T-helper 2 cell treated with Interferon-gamma antibody and Interleukin-4, amounts not matched to agents 5 μg/mL and 100 μg/mL, for 36 hours (primary cell): ENCODE results near the gene PEX26.
"Not testable (repeated sequence)": the region's sequence is repeated elsewhere in the genome, so short reads cannot be mapped to it uniquely, and the experiment has no call there.

Experiments used
- DNase-seq: peaks from one replicate; pipeline ENCODE4 v3.0.0; 2021; ENCODE audit warnings: low spot score
- H3K27ac Mint-ChIP-seq: one replicate; pipeline ENCODE4 v1.8.0; 2021; ENCODE audit warnings: mild to moderate bottlenecking, mixed read lengths
- H3K27me3 Mint-ChIP-seq: one replicate; pipeline ENCODE4 v1.8.0; 2021; ENCODE audit warnings: low read depth, mixed read lengths
- H3K36me3 Mint-ChIP-seq: one replicate; pipeline ENCODE4 v1.8.0; 2021; ENCODE audit warnings: low read depth, mixed read lengths
- H3K4me1 Mint-ChIP-seq: one replicate; pipeline ENCODE4 v1.8.0; 2021; ENCODE audit warnings: low read depth, mixed read lengths
- H3K4me3 Mint-ChIP-seq: one replicate; pipeline ENCODE4 v1.8.0; 2022; ENCODE audit warnings: mild to moderate bottlenecking, moderate library complexity, mixed read lengths
- H3K9me3 Mint-ChIP-seq: one replicate; pipeline ENCODE4 v1.8.0; 2021; ENCODE audit warnings: mixed read lengths

Gene PEX26

DNA sequence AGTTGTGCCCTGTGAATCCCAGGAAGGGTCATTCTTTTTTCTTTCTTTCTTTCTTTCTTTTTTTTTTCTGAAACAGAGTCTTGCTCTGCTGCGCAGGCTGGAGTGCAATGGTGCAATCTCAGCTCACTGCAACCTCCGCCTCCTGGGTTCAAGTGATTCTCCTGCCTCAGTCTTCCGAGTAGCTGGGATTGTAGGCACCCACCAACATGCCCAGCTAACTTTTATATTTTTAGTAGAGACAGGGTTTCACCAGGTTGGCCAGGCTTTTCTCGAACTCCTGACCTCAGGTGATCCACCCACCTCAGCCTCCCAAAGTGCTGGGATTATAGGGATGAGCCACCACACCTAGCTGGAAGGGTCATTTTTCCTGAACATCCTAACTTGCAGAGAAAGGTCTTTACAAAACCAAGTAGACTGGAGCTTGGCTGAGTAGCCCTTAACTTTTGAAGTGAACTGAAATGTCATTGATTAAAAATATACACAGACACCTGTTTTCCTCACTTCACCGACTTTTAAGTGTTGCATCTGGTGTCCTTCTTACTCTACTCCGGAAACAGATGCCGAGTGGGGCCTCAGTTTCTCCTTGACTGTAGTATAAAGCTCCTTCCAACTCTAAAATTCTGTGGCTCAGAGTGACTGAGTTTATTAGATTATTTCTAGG lies 6.4 kb upstream of the PEX26 start:
- not testable (repeated sequence) for H3K27ac Mint-ChIP-seq, H3K36me3 Mint-ChIP-seq, H3K4me3 Mint-ChIP-seq, H3K9me3 Mint-ChIP-seq, DNase-seq, H3K4me1 Mint-ChIP-seq
- peaks cover 26% of the 10 kb centered on the region for H3K27me3 Mint-ChIP-seq

DNA sequence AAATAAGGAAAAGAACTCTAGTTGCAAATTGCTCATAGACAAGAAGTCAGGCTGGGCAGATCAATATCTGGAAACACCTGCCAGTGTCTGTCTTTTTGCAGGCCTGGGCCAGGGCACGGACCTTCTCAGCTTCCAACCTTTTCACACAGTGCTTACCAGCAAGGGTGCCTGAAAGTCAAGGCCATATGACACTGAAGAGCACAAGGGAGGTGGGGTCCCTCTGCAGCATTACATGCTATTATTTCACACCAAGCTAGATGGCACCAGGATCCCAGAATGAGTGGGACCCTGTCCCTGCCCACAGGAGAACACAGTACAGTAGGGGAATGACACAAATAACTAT lies 5.9 kb upstream of the PEX26 start:
- H3K4me3 Mint-ChIP-seq, result no peak overlapping the region
- no peak for DNase-seq
- H3K36me3 Mint-ChIP-seq, result no peaks in the 10 kb centered on the region
- H3K9me3 Mint-ChIP-seq, result no peaks in the 10 kb centered on the region
- peaks cover 10% of the 10 kb centered on the region for H3K4me1 Mint-ChIP-seq
- H3K27ac Mint-ChIP-seq, result no peak overlapping the region
- peaks cover 23% of the 10 kb centered on the region for H3K27me3 Mint-ChIP-seq

DNA sequence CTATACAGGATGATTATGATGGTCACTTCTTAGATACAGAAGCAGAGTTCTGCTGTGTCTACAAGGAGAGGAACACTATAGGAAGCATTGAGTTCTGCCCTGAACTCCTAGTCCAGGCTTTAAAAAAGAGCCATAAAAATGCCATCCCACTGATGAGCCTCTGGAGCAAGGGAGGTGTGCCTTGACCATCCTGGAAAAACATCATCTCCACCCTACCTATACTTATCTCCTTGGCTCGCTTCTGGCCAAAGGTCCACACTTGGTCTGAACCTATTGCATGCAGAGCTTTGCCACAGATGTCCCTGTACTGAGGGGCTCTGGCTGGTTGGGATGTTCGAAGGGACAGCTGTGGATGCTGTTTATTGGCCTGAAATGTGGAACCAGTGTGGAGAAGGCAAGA lies 4.3 kb upstream of the PEX26 start:
- no peaks in the 10 kb centered on the region for H3K9me3 Mint-ChIP-seq
- peaks cover under 1% of the 10 kb centered on the region for H3K36me3 Mint-ChIP-seq
- H3K27me3 Mint-ChIP-seq, result peaks cover 11% of the 10 kb centered on the region
- H3K4me3 Mint-ChIP-seq, result no peak overlapping the region
- no peak overlapping the region for H3K27ac Mint-ChIP-seq
- DNase-seq, result no peak
- H3K4me1 Mint-ChIP-seq, result peaks cover 12% of the 10 kb centered on the region

DNA sequence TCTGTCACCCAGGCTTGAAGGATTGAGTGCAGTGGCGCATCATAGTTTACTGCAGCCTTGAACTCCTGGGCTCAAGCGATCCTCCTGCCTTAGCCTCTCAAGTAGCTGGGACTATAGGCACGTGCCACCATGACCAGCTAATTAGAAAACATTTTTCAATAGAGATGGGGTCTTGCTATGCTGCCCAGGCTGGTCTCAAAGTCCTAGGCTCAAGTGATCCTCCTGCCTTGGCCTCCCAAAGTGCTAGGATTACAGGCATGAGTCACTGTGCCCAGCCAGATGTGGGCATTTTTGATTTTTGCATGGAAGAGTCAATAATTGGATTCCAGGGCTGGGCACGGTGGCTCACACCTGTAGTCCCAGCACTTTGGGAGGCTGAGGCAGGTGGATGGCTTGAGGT lies 3.9 kb upstream of the PEX26 start:
- H3K4me1 Mint-ChIP-seq, result peaks cover 15% of the 10 kb centered on the region
- not testable (repeated sequence) for H3K27me3 Mint-ChIP-seq, H3K36me3 Mint-ChIP-seq, H3K4me3 Mint-ChIP-seq, H3K27ac Mint-ChIP-seq, H3K9me3 Mint-ChIP-seq, DNase-seq

DNA sequence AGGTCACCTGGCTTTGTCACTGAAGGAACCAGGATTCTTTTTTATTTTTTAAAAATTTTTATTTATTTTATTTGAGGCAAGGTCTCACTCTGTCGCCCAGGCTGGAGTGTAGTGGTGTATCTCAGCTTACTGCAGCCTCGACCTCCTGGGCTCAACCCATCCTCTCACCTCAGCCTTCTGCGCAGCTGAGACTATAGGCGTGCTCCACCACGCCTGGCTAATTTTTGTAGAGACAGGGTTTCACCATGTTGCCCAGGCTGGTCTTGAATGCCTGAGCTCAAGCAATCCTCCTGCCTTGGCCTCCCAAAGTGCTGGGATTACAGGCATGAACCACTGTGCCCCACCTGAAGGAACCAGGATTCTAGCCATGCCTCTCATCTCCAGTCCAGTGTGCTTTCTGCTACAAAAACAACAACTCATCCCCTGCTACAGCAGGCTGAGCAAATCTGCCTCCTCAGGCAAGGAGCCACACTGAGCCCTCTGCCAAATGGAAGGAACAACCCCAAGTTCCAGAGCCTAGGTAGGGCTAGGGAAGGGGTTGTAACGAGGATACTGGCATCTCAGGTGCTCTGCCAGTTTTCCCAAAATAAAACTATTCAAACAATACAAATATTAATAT lies 2.6 kb upstream of the PEX26 start:
- H3K27ac Mint-ChIP-seq, result no peak overlapping the region

DNA sequence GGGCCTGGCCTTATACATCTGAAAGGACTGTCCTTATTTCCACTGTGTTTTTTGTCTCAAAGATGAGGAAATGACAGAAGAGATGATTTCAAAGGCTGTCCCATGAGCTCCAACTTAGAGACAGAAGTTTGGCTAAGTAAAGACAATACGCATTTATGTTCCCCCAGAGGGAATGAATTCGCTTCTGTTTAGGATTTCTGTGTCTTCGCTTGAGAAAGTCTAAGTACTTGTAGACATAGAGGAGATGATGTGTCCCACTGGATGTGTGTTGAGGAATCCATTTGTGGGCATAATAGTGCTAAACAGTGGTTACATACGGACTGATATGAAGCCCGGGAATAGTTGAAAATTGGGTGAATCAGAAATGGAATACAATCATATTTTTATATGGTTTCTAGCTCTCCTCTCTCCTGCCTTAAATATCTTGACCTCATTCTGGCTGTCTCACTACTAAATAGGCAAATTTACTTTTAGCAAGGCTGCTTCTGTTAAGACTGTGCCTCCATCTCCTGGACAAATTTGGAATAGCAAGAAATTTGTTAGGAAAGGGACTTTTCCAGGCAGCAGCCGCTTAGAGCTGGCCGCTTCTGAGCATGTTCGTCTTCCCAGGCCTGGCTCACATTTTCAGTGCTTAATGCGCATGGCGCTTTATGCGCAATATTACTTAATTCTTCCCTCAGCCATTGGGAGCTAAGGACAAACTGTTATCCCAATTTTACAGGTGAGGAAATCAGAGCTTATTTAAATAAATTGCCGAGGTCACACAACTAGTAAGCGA lies 1.9 kb upstream of the PEX26 start:
- DNase-seq, result peak; percentile 31
- Mint-ChIP-seq H3K27ac (peak overlapping the region; percentile 2), H3K4me3 (peak overlapping the region; percentile 90)

More for the DNA sequence above, 2.6 kb upstream of the PEX26 start:
- H3K36me3 Mint-ChIP-seq, result peaks cover 15% of the 10 kb centered on the region
- peaks cover 22% of the 10 kb centered on the region for H3K4me1 Mint-ChIP-seq
- H3K9me3 Mint-ChIP-seq, result no peaks in the 10 kb centered on the region
- H3K4me3 Mint-ChIP-seq, result no peak overlapping the region
- no peak for DNase-seq
- peaks cover 2% of the 10 kb centered on the region for H3K27me3 Mint-ChIP-seq

DNA sequence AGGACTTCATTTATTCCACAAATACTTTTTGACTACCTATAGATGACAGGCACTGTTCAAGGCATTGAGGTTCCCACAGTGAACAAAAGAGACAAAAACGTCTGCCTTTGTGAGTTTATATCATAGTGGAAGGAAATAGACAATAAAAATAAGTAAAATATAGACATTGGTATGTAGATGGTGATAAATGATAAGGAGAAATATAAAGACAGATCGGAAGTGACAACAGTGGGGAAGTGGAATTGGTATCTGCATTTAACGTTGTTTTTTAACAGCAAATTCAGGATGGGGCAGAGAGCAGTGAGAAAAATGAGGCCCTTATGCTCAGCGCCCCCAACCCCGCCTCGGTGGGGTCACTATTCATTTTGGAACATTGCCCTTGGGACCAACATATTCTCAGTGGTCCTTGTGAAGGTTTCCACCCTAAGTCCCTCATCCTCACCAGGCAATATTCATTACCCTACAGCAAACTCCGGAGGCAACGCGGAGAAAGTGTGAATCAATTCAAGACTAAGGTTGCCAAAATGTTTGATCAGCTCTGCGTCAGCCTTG lies 627 bp upstream of the PEX26 start:
- Mint-ChIP-seq H3K27ac (peak overlapping the region; percentile 96), H3K27me3 (no peaks in the 10 kb centered on the region), H3K4me3 (peak overlapping the region; percentile 90), H3K36me3 (peaks cover 32% of the 10 kb centered on the region), H3K9me3 (no peaks in the 10 kb centered on the region), H3K4me1 (peaks cover 27% of the 10 kb centered on the region)
- DNase-seq, result no peak

More for the DNA sequence above, 1.9 kb upstream of the PEX26 start:
- Mint-ChIP-seq H3K36me3 (peaks cover 21% of the 10 kb centered on the region), H3K9me3 (no peaks in the 10 kb centered on the region), H3K27me3 (no peaks in the 10 kb centered on the region), H3K4me1 (peaks cover 22% of the 10 kb centered on the region)

DNA sequence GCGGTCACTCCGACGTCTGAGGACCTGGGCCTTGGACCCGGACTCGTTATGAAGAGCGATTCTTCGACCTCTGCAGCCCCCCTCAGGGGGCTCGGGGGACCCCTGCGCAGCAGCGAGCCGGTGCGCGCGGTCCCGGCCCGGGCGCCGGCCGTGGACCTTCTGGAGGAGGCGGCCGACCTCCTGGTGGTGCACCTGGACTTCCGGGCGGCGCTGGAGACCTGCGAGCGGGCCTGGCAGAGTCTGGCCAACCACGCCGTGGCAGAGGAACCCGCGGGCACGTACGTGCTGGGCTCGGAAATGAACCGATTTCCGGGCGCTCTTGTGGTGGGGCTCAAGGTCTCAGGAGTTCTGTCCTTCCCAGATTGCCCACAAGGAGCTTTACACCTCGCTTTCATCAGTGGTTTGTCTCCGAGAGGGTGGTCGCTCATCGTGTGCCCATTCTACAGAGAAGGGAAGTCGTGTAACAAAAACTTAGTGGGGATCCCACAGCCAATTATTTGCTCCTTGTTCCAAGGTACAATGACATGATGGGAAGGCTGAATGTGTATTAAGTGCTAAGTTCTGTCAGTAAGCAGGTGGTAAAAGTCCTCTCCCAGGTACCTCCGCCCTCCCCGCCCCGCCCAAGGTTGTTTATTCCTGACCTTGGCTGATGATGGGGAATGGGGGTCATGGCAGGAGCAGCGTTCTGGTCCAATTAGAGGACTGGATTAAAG lies 695 bp downstream of the PEX26 start:
- Mint-ChIP-seq H3K36me3 (peaks cover 42% of the 10 kb centered on the region), H3K4me1 (peaks cover 31% of the 10 kb centered on the region)
- peak; percentile 41 for DNase-seq

DNA sequence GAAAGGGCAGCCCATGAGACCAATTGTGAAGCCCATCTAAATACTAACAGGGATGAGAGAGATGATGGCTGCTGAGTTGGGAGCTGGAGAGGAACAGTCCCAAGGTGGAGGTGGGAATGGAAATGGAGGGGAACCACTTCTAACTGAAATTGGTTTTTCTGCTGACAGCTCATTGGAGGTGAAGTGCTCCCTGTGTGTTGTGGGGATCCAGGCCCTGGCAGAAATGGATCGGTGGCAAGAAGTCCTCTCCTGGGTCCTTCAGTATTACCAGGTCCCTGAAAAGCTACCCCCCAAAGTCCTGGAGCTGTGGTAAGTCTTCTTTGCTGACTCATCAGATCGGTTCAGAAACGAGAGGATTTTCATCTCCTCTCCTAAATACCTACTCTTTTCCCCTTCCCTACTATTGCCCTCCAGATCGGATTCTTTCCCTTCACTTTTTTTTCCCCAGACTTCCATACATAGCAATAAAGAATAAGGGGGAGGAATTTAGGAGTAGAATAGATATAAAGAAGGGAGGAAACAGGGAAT lies 2.0 kb downstream of the PEX26 start:
- peaks cover 31% of the 10 kb centered on the region for H3K4me1 Mint-ChIP-seq
- DNase-seq, result no peak
- H3K27me3 Mint-ChIP-seq, result no peaks in the 10 kb centered on the region
- H3K9me3 Mint-ChIP-seq, result no peaks in the 10 kb centered on the region
- H3K27ac Mint-ChIP-seq, result peak overlapping the region; percentile 16
- peaks cover 47% of the 10 kb centered on the region for H3K36me3 Mint-ChIP-seq
- peak overlapping the region; percentile 90 for H3K4me3 Mint-ChIP-seq

More for the DNA sequence above, 695 bp downstream of the PEX26 start:
- peak overlapping the region; percentile 96 for H3K27ac Mint-ChIP-seq
- no peaks in the 10 kb centered on the region for H3K9me3 Mint-ChIP-seq
- H3K4me3 Mint-ChIP-seq, result peak overlapping the region; percentile 90
- no peaks in the 10 kb centered on the region for H3K27me3 Mint-ChIP-seq

DNA sequence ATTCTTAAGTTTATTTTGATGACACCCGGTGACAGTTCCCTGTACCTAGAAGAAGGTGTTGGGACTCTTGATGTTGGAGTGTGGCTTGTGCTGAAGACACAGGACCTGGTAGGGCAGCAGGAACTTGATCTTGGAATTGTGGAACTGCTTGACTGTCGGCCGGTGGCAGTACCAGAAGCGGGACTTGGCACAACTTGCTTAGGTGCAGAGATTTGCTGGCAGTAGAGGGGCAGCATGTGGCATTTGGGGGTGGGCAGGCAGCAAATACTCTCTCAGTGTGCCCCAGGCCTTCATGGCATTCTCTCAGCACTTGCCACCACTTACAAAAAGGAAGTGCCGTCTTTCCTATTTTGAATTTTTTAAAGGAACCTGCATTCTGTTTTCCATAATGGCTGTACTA lies 3.6 kb downstream of the PEX26 start:
- Mint-ChIP-seq H3K9me3 (no peaks in the 10 kb centered on the region), H3K27me3 (no peaks in the 10 kb centered on the region), H3K4me1 (peaks cover 26% of the 10 kb centered on the region), H3K36me3 (peaks cover 58% of the 10 kb centered on the region), H3K27ac (no peak overlapping the region), H3K4me3 (no peak overlapping the region)
- no peak for DNase-seq

DNA sequence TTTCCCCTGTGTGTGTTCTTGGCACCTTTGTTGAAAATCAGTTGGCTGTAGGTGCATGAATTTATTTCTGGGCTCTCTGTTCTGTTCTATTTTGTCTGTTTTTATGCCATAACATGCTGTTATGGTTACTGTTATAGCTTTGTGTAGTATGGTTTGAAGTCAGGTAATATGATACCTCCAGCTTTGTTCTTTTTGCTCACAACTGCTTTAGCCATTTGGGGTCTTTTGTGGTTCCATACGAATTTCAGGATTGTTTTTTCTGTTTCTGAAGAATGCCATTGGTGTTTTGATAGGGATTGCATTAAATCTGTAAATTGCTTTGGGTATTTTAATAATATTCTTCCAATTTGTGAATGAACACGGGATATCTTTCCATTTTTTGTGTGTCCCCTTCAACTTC lies 4.7 kb downstream of the PEX26 start:
- no peak overlapping the region for H3K4me3 Mint-ChIP-seq
- no peaks in the 10 kb centered on the region for H3K27me3 Mint-ChIP-seq

DNA sequence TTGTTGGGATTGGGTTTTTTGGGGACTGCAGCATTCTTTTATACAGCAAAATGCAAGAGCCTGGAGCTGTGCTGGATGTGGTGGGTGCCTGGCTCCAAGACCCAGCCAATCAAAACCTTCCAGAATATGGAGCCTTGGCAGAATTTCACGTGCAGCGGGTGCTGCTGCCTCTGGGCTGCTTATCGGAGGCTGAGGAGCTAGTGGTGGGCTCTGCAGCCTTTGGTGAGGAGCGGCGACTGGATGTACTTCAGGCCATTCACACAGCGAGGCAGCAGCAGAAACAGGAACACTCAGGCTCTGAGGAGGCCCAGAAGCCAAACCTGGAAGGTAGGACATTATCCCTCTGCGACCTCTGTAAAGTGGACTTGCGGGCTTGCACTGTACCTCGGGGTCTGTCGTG lies 5.6 kb downstream of the PEX26 start:
- H3K4me1 Mint-ChIP-seq, result peaks cover 20% of the 10 kb centered on the region
- no peak overlapping the region for H3K4me3 Mint-ChIP-seq
- no peak overlapping the region for H3K27ac Mint-ChIP-seq
- H3K9me3 Mint-ChIP-seq, result no peaks in the 10 kb centered on the region
- H3K36me3 Mint-ChIP-seq, result peaks cover 68% of the 10 kb centered on the region
- H3K27me3 Mint-ChIP-seq, result no peaks in the 10 kb centered on the region
- no peak for DNase-seq

More for the DNA sequence above, 4.7 kb downstream of the PEX26 start:
- H3K36me3 Mint-ChIP-seq, result peaks cover 64% of the 10 kb centered on the region
- H3K9me3 Mint-ChIP-seq, result no peaks in the 10 kb centered on the region
- DNase-seq, result no peak
- H3K27ac Mint-ChIP-seq, result no peak overlapping the region
- H3K4me1 Mint-ChIP-seq, result peaks cover 20% of the 10 kb centered on the region

DNA sequence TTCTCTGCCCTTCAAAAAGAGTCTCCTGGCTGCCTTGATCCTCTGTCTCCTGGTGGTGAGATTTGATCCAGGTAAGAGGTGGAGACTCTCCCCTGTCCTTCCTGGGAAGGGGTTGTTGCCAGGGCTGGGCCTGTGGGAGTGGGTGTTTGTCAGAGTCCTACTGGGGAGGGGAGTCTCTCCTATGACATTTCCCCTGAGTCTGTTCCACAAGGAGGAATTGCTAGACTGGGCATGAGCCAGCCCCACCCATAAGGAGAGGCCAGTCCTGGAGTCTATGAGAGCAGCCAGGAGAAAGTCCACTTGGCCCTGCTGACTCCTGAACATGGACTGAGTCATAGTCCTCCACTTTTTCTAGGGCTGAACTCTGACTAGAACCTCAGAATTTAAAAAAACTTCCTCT lies 7.4 kb downstream of the PEX26 start:
- Mint-ChIP-seq H3K36me3 (peaks cover 62% of the 10 kb centered on the region), H3K4me3 (no peak overlapping the region), H3K9me3 (no peaks in the 10 kb centered on the region), H3K4me1 (peaks cover 11% of the 10 kb centered on the region), H3K27me3 (no peaks in the 10 kb centered on the region), H3K27ac (no peak overlapping the region)
- DNase-seq, result no peak
